Testis (tissue), 3 donors: Measurements from ENCODE around the gene RNF166. TPM values are rescaled to one million over a fixed set of nuclear protein-coding genes. Genes with fewer than 3 reads are reported as not detected.

ENCODE experiments used
- DNase-seq: peaks from one replicate; pipeline ENCODE4 v3.0.0-alpha.2; 2019
- H3K27ac ChIP-seq, 2 donors: fragments of 200-600 bp; sonication (generic); one replicate each; pipeline ENCODE4 v1.5.1; 2019
- H3K27me3 ChIP-seq: fragments of 200-600 bp; sonication (generic); one replicate; pipeline ENCODE4 v1.5.1; 2019
- H3K36me3 ChIP-seq: fragments of 200-600 bp; sonication (generic); one replicate; pipeline ENCODE4 v1.5.1; 2017; ENCODE audit warnings: low read depth; ENCODE audit errors: missing control alignments
- H3K4me1 ChIP-seq: fragments of 200-600 bp; sonication (generic); one replicate; pipeline ENCODE4 v1.5.1; 2019
- H3K4me3 ChIP-seq, 2 donors: fragments of 200-600 bp; sonication (generic); one replicate each; pipeline ENCODE4 v1.5.1; 2017 to 2019
- H3K9me3 ChIP-seq: fragments of 200-600 bp; sonication (generic); one replicate; pipeline ENCODE4 v1.5.1; 2017
- CTCF ChIP-seq, 3 experiments: fragments of 450-650 bp in 2 of 3; fragments of 200-600 bp in 1 of 3; sonication (generic) in 1 of 3; IDR thresholded peaks; one replicate each; pipeline ENCODE4 v1.5.1; 2016 to 2019; ENCODE audit warnings: antibody characterized with exemption in 3 of 3, mild to moderate bottlenecking in 2 of 3, moderate library complexity in 1 of 3
- POLR2A ChIP-seq: fragments of 450-650 bp; IDR thresholded peaks from one replicate; pipeline ENCODE4 v1.6.1; 2017; ENCODE audit warnings: antibody characterized with exemption, mild to moderate bottlenecking, moderate library complexity
- WGBS, 2 donors: methylation state at CpG; one replicate each; pipeline ENCODE4 v1.1.5; 2018; 5-methylcytosine and 5-hydroxymethylcytosine counted together
- intact Hi-C: fragments of 100-400 bp; cut with DNase I; formaldehyde crosslinking; loops from one replicate; pipeline ENCODE4 v1.15.1; 2023; ENCODE audit warnings: low total_unique reads
- polyA plus RNA-seq: library from polyadenylated mRNA; stranded (reverse); fragments of 350-450 nt; fragmentation: Illumina TruSeq; extraction: RNeasy Lipid Tissue Mini Kit (QIAGEN cat#74804); gene quantifications from one replicate; pipeline ENCODE4 v1.2.3, GENCODE V29; 2014; ENCODE audit warnings: low read depth, low replicate concordance; ENCODE audit not compliant: insufficient read depth
- total RNA-seq, 2 donors: library from RNA; depleted of rRNA; stranded (reverse); fragments of >200 nt; gene quantifications; one replicate each; pipeline ENCODE4 v1.2.3, GENCODE V29; 2016

RNF166 gene
- total and polyA plus RNA-seq, 3 donors from 2014 or later: 18.3 to 41.3 (median 37.4) TPM

- H3K4me1 ChIP-seq: no peaks in the 10 kb centered on the region
- no peaks in the 10 kb centered on the region for H3K36me3 ChIP-seq
- no peaks in the 10 kb centered on the region for H3K9me3 ChIP-seq
- intact Hi-C loops: no loop called here
- WGBS, 2 donors: 81 to 86% methylated on average over 6 to 32 of the region's 32 CpGs
- DNase-seq: no peak
- TF ChIP-seq POLR2A (no peak), CTCF (IDR thresholded peaks at IDR 0.05) (no peak)
- H3K27me3 ChIP-seq: no peaks in the 10 kb centered on the region
- H3K4me3 ChIP-seq: no peak overlapping the region
- H3K27ac ChIP-seq: no peak overlapping the region
These were observed 19.6 kb upstream of the RNF166 start for GRCh38 chr16:88725609-88726407.

GRCh38 chr16:88724855-88725555 lies 18.8 kb upstream of the RNF166 start:
- Histone ChIP-seq H3K27me3 (no peaks in the 10 kb centered on the region), H3K4me3 (no peak overlapping the region), H3K36me3 (no peaks in the 10 kb centered on the region), H3K27ac (no peak overlapping the region), H3K9me3 (no peaks in the 10 kb centered on the region), H3K4me1 (no peaks in the 10 kb centered on the region)
- no peak for DNase-seq
- intact Hi-C loops: no loop called here
- WGBS, 2 donors: 85 to 86% methylated on average over 17 to 31 of the region's 31 CpGs
- no peak for TF ChIP-seq CTCF (IDR thresholded peaks at IDR 0.05)
- no peak for TF ChIP-seq POLR2A

GRCh38 chr16:88723911-88724310 lies 17.7 kb upstream of the RNF166 start:
- H3K36me3 ChIP-seq: no peaks in the 10 kb centered on the region

GRCh38 chr16:88723507-88723887 lies 17.3 kb upstream of the RNF166 start:
- H3K4me1 ChIP-seq: no peaks in the 10 kb centered on the region
- H3K27ac ChIP-seq: no peak overlapping the region
- no peaks in the 10 kb centered on the region for H3K9me3 ChIP-seq
- no peak overlapping the region for H3K4me3 ChIP-seq
- DNase-seq: no peak
- no peaks in the 10 kb centered on the region for H3K27me3 ChIP-seq
- H3K36me3 ChIP-seq: no peaks in the 10 kb centered on the region
- TF ChIP-seq CTCF (IDR thresholded peaks at IDR 0.05): no peak
- no peak for TF ChIP-seq POLR2A
- intact Hi-C loops: no loop called here
- 79% methylated on average over 8 of the region's 8 CpGs; no CpG with 5 or more reads in 1 of the 2 donors for WGBS, 2 donors

More at GRCh38 chr16:88723911-88724310, 17.7 kb upstream of the RNF166 start:
- H3K4me3 ChIP-seq: no peak overlapping the region
- WGBS, 2 donors: 93 to 98% methylated on average over 13 to 17 of the region's 17 CpGs
- H3K4me1 ChIP-seq: no peaks in the 10 kb centered on the region
- no peak for TF ChIP-seq POLR2A
- TF ChIP-seq CTCF (IDR thresholded peaks at IDR 0.05): no peak
- DNase-seq: no peak
- no peaks in the 10 kb centered on the region for H3K27me3 ChIP-seq
- intact Hi-C loops: no loop called here
- no peaks in the 10 kb centered on the region for H3K9me3 ChIP-seq
- no peak overlapping the region for H3K27ac ChIP-seq
